HepG2 (cell line): ENCODE measurements around the gene CNTF. TPM values are rescaled to one million over a fixed set of nuclear protein-coding genes. Genes with fewer than 3 reads are reported as not detected.

ENCODE experiments used
- CBFB ChIP-seq: sonication (generic); formaldehyde crosslinking; IDR thresholded peaks from 2 replicates; pipeline ENCODE4 v1.4.0; 2020; ENCODE audit warnings: missing genetic modification reagents
- EHMT2 ChIP-seq: fragments of 200-600 bp; sonication (generic); IDR thresholded peaks from 2 replicates; pipeline ENCODE4 v1.7.0; 2017; ENCODE audit warnings: antibody characterized with exemption, low read depth, low read length, borderline replicate concordance
- HOXA9 ChIP-seq: sonication (generic); formaldehyde crosslinking; IDR thresholded peaks from 2 replicates; pipeline ENCODE4 v1.8.1; 2022; ENCODE audit warnings: missing genetic modification reagents, mild to moderate bottlenecking, moderate library complexity, borderline replicate concordance
- ZFX ChIP-seq: sonication (generic); formaldehyde crosslinking; IDR thresholded peaks from 2 replicates; pipeline ENCODE4 v1.4.0; 2020; ENCODE audit warnings: mild to moderate bottlenecking, low read depth, missing genetic modification reagents, moderate library complexity
- ZKSCAN5 ChIP-seq: sonication (generic); formaldehyde crosslinking; IDR thresholded peaks from 2 replicates; pipeline ENCODE4 v1.5.1; 2020; ENCODE audit warnings: mild to moderate bottlenecking, missing genetic modification reagents
- ZNF557 ChIP-seq: sonication (generic); formaldehyde crosslinking; IDR thresholded peaks from 2 replicates; pipeline ENCODE4 v1.4.0; 2020; ENCODE audit warnings: missing genetic modification reagents
- polyA plus RNA-seq, 8 experiments: library from polyadenylated mRNA; depleted of rRNA in 3 of 8; stranded (reverse) in 7 of 8; unstranded in 1 of 8; fragments of >200 nt; fragmentation: Illumina TruSeq in 4 of 8; extraction: Trizol in 4 of 8; gene quantifications; 2 replicates each; pipeline versions ENCODE4 v1.2.1 to v1.2.3, GENCODE V29; 2011 to 2016; ENCODE audit warnings: low read depth in 4 of 8, missing spikeins in 1 of 8, mixed read lengths in 1 of 8; ENCODE audit not compliant: insufficient read depth in 1 of 8
- total RNA-seq, 5 experiments: library from RNA; depleted of rRNA; stranded (reverse); fragments of >200 nt; fragmentation: Illumina TruSeq; extraction: Trizol; gene quantifications; 2 replicates each; pipeline ENCODE4 v1.2.3, GENCODE V29; 2016; ENCODE audit warnings: low read depth in 1 of 5
- TF ChIP-seq, protein P1 (sequence below): sonication (generic); formaldehyde crosslinking; IDR thresholded peaks from 2 replicates; pipeline ENCODE4 v1.5.1; 2020; ENCODE audit warnings: mild to moderate bottlenecking, missing genetic modification reagents, borderline replicate concordance
- TF ChIP-seq, protein P2 (sequence below): sonication (generic); formaldehyde crosslinking; IDR thresholded peaks from 2 replicates; pipeline ENCODE4; 2020; ENCODE audit warnings: missing genetic modification reagents, mild to moderate bottlenecking, borderline replicate concordance
- TF ChIP-seq, protein P3 (sequence below): sonication (generic); formaldehyde crosslinking; IDR thresholded peaks from 2 replicates; pipeline ENCODE4 v1.9.0; 2021; ENCODE audit warnings: missing genetic modification reagents, borderline replicate concordance
- TF ChIP-seq, protein P4 (sequence below): sonication (generic); formaldehyde crosslinking; conservative IDR thresholded peaks from 2 replicates; pipeline ENCODE4 v1.5.0; 2020; ENCODE audit warnings: missing genetic modification reagents

The CNTF gene
- total and polyA plus RNA-seq, 2 of the 13 experiments (the other 11 are each of a cell fraction or from before 2014, with no cell fraction given), result 0.51 to 2.3 TPM

DNA sequence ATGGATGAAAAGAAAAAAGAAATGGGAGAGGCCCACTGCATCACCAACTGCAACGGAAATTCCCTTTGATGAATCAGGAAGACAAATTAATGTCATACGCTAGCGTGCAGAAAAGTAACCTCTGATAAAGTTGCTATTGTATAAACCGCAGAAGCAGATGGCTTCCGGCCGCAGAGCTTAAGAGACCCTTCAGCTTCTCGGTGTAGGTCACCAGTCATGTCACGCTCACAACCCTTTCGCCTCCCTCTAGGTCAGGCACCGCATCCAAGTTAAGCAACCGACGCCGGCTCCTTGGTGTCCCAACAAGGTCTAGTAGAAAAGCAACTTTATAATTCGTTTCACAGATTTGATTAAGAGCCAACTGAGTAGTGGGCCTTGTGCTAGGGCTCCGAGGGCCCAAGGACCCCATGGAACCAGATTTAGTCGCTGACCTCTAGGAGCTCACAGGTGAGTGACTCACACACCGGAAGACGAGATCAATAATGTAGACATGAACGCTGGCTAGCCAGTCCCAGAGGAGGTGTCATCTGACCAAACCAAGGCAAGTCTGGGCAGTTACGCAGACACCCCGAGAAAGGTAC, 44.8 kb upstream of the CNTF start (continued):
- TF ChIP-seq, protein P1, sequence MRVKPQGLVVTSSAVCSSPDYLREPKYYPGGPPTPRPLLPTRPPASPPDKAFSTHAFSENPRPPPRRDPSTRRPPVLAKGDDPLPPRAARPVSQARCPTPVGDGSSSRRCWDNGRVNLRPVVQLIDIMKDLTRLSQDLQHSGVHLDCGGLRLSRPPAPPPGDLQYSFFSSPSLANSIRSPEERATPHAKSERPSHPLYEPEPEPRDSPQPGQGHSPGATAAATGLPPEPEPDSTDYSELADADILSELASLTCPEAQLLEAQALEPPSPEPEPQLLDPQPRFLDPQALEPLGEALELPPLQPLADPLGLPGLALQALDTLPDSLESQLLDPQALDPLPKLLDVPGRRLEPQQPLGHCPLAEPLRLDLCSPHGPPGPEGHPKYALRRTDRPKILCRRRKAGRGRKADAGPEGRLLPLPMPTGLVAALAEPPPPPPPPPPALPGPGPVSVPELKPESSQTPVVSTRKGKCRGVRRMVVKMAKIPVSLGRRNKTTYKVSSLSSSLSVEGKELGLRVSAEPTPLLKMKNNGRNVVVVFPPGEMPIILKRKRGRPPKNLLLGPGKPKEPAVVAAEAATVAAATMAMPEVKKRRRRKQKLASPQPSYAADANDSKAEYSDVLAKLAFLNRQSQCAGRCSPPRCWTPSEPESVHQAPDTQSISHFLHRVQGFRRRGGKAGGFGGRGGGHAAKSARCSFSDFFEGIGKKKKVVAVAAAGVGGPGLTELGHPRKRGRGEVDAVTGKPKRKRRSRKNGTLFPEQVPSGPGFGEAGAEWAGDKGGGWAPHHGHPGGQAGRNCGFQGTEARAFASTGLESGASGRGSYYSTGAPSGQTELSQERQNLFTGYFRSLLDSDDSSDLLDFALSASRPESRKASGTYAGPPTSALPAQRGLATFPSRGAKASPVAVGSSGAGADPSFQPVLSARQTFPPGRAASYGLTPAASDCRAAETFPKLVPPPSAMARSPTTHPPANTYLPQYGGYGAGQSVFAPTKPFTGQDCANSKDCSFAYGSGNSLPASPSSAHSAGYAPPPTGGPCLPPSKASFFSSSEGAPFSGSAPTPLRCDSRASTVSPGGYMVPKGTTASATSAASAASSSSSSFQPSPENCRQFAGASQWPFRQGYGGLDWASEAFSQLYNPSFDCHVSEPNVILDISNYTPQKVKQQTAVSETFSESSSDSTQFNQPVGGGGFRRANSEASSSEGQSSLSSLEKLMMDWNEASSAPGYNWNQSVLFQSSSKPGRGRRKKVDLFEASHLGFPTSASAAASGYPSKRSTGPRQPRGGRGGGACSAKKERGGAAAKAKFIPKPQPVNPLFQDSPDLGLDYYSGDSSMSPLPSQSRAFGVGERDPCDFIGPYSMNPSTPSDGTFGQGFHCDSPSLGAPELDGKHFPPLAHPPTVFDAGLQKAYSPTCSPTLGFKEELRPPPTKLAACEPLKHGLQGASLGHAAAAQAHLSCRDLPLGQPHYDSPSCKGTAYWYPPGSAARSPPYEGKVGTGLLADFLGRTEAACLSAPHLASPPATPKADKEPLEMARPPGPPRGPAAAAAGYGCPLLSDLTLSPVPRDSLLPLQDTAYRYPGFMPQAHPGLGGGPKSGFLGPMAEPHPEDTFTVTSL (CRISPR knock-in tag), result no peak; the same call in 1 of the 2 replicates
- TF ChIP-seq, protein P2, sequence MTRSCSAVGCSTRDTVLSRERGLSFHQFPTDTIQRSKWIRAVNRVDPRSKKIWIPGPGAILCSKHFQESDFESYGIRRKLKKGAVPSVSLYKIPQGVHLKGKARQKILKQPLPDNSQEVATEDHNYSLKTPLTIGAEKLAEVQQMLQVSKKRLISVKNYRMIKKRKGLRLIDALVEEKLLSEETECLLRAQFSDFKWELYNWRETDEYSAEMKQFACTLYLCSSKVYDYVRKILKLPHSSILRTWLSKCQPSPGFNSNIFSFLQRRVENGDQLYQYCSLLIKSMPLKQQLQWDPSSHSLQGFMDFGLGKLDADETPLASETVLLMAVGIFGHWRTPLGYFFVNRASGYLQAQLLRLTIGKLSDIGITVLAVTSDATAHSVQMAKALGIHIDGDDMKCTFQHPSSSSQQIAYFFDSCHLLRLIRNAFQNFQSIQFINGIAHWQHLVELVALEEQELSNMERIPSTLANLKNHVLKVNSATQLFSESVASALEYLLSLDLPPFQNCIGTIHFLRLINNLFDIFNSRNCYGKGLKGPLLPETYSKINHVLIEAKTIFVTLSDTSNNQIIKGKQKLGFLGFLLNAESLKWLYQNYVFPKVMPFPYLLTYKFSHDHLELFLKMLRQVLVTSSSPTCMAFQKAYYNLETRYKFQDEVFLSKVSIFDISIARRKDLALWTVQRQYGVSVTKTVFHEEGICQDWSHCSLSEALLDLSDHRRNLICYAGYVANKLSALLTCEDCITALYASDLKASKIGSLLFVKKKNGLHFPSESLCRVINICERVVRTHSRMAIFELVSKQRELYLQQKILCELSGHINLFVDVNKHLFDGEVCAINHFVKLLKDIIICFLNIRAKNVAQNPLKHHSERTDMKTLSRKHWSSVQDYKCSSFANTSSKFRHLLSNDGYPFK (CRISPR knock-in tag), result no peak
- TF ChIP-seq ZKSCAN5 (no peak), CBFB (no peak), ZNF557 (CRISPR knock-in tag) (no peak), HOXA9 (CRISPR knock-in tag) (no peak), EHMT2 (no peak), ZFX (CRISPR knock-in tag) (peak; percentile 86)
- TF ChIP-seq, protein P3, sequence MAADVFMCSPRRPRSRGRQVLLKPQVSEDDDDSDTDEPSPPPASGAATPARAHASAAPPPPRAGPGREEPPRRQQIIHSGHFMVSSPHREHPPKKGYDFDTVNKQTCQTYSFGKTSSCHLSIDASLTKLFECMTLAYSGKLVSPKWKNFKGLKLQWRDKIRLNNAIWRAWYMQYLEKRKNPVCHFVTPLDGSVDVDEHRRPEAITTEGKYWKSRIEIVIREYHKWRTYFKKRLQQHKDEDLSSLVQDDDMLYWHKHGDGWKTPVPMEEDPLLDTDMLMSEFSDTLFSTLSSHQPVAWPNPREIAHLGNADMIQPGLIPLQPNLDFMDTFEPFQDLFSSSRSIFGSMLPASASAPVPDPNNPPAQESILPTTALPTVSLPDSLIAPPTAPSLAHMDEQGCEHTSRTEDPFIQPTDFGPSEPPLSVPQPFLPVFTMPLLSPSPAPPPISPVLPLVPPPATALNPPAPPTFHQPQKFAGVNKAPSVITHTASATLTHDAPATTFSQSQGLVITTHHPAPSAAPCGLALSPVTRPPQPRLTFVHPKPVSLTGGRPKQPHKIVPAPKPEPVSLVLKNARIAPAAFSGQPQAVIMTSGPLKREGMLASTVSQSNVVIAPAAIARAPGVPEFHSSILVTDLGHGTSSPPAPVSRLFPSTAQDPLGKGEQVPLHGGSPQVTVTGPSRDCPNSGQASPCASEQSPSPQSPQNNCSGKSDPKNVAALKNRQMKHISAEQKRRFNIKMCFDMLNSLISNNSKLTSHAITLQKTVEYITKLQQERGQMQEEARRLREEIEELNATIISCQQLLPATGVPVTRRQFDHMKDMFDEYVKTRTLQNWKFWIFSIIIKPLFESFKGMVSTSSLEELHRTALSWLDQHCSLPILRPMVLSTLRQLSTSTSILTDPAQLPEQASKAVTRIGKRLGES, result no peak
- TF ChIP-seq, protein P4, sequence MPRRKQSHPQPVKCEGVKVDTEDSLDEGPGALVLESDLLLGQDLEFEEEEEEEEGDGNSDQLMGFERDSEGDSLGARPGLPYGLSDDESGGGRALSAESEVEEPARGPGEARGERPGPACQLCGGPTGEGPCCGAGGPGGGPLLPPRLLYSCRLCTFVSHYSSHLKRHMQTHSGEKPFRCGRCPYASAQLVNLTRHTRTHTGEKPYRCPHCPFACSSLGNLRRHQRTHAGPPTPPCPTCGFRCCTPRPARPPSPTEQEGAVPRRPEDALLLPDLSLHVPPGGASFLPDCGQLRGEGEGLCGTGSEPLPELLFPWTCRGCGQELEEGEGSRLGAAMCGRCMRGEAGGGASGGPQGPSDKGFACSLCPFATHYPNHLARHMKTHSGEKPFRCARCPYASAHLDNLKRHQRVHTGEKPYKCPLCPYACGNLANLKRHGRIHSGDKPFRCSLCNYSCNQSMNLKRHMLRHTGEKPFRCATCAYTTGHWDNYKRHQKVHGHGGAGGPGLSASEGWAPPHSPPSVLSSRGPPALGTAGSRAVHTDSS (CRISPR knock-in tag), result no peak
